Activated CD4-positive, alpha-beta T cell treated with anti-CD3 and anti-CD28 coated beads, Interleukin-10, Interleukin-2, amounts not matched to agents 100 ng/mL and 50 ng/mL, durations not matched to agents 16 hours and 8 hours (primary cell): Measurements from ENCODE around the gene TOM1L2.
"Not testable (repeated sequence)": the region's sequence is repeated elsewhere in the genome, so short reads cannot be mapped to it uniquely, and the experiment has no call there.

Experiments
- DNase-seq: peaks from one replicate; pipeline ENCODE4 v3.0.0-alpha.2; 2020

TOM1L2 gene

DNA sequence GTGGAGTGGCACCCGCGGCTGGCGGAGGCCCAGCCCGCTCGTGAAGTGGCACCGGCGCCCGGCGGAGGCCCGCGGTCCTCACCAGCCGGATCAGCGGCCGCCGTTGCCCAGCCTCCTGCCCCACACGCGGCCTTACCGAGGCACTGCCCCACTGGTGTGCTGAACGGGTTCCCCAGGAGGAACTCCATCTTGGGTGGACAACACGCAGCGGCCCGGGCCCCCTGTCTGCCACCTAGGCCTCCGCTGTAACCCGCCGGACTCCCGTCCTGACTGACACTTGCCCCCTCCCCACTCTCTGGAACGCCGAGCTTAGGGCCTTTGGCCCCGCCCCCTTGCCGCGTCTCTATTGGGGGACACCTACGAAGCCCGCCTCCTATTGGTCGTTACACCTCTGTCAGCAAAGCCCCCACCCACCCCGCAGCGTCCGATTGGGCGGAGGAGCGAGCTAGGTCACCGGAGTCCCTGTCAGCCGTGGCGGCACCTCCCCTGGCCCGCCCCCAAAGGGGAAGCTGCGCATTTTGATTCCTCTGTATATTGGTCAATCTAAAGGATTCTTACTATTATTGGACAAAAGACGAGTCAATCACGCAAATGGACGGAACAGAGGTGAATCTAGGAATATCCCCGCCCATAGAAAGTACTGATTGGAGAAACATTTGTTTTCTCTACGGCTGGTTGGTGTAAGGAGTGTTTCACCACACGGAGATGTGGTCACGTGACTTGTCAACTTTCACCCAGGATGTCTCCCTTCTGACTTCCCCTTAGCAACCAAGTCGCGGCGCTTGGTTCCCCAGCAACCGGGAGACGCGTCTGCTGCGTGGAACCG is at the start of gene TOM1L2, which contains the start of gene DRC3:
Gene TOM1L2, minus strand, starts transcription at position 275 of the 826 bp plus-strand sequence. Its CDS starts 87 bp downstream, at position 188.
Gene DRC3, plus strand, starts transcription at position 737 of the 826 bp plus-strand sequence. CDS start 4,737 bp downstream, outside the sequence.
- peak; percentile 100 for DNase-seq

DNA sequence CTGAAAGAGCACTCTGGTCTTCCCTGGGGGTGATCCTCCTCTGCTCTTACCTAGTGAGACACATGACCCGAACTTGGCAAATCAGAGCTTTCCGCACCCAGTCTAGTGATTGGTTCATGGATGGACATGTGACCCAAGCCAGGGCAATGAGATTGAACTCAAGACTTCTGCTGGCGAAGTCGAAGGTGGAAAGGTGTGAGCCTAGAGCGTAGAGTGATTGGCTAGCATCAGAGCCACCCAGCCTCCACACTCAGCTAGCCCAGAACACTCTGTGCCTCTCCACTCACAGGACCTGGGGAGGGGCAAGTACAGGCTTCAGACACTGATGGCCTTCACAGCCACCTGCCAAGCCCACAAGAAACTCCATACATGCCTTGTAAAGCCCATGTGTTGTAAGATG is 49.2 kb upstream of the TOM1L2 start:
- no peak for DNase-seq

DNA sequence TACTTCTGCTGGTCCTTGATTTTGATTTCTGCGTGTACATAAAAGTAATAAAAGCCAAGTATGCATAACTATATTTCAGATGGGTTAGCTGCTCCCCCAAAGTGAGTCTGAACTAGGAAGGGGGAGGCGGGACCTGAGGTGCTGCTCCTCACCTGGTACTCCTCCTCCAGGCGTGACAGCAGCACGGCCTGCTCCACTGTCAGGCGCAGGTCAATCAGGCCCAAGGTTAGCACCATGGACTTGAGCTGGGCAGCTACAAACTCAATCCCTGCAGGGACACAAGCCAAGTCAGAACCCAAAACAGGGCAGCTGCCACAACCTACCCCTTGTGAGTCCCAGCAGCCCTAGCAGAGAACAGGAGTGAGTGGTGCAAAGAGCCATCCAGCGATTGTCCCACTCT is 48.8 kb upstream of the TOM1L2 start:
- DNase-seq = no peak

DNA sequence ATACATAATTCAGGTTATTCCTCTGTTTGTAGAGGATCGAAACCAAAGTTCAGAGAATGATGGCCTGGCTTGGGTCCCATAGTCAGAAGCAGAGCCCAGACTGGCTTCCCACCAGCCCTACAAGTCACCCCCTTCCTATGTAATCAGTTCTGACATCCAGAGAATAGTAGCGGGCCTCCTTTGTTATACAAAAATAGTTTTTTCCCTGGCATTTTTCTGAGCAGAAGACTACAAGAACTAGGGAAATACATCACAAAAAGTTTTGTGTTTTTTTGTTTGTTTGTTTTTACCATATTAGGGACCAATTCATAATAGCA is 47.6 kb upstream of the TOM1L2 start:
- DNase-seq = no peak

DNA sequence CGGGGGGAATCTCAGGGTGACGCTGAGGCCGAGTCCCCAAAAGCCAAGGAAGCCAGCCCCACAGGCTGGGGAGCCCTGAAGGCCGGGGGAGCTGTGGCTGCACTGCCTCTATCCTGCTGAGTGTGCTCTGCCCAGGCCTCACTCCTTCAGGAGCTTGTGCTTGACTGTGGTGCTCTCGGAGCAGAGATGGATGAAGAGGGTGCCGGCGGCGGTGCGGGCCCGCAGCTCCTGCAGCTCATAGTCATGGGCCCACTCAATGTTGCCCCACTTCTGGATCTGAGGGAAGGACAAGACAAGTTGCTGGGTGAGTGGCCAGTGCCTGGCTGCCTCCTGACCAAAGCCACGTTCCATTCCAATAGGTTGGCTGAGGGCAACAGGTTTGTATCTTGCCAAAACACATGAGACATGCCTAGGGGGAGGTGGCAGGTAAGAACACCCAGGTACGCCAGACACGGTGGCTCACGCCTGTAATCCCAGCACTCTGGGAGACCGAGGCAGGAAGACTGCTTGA is 46.3 kb upstream of the TOM1L2 start:
- DNase-seq = no peak

DNA sequence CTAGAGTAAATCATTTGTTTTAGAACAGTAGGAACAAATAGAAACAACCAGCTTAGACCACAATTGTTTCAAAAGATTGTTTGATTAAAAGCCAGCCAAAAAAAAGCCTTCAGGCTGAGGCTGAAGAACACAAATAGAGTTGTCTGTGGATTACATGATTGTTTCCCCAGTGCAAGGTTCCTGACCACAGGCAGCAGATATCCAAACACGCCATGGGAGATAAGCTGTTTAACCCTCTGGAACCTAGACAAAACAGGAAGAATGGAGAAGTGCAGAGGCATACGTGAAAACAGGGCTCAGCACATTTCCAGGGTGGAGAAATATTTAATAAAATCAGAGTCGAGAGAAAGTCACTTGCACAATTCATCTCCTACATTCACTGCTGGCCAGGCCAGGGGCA is 45.8 kb upstream of the TOM1L2 start:
- no peak for DNase-seq

DNA sequence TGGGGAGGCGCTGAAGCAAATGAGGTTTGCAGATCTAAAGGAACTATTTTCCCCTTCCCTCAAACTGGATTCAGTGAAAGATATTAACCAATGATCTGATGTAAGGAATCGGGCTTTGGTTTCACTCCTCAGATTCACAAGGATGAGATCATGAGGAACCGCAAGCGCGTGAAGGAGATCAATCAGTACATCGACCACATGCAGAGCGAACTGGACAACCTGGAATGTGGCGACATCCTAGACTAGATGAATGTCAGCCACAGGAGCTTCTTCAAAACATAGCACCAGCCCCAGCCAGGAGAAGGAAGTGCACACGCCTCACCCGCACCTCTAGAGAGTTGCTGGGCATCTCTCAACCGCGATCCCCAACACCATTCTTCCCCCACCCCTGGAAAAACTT is 44.2 kb upstream of the TOM1L2 start:
- DNase-seq = no peak

DNA sequence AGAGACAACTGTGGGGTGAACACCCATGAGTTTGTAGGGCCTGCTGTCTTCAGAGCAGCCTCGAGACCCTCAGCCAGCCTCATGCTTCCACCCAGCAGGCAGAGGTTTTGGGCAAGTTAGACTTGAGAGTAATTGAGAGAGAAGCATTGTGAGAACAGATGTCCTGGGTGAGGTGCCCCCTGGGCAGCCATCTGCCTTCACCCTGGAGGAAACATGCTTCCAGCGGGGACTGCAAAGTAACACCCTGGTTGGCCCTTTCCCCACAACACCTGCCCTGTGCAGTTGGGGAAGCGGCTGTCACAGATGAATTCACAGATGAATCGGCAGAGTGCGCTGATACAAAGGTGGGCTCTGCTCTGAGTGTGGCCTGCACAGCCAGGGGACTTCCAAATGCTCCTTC is 43.4 kb upstream of the TOM1L2 start:
- DNase-seq = no peak

DNA sequence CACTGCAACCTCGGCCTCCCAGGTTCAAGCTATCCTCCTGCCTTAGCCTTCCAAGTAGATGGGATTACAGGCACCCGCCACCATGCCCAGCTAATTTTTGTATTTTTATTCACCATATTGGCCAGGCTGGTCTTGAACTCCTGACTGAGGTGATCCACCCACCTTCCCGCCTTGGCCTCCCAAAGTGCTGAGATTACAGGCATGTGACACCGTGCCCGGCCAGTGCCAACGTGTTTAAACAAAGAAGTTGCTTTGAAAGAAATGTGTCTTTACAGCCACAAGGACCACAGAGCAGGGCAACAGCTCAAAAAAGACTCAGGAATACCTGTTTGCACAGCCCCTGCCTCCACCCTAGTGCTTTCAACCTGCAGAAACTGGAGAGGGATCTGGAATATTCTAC is 41.8 kb upstream of the TOM1L2 start:
- no peak for DNase-seq

DNA sequence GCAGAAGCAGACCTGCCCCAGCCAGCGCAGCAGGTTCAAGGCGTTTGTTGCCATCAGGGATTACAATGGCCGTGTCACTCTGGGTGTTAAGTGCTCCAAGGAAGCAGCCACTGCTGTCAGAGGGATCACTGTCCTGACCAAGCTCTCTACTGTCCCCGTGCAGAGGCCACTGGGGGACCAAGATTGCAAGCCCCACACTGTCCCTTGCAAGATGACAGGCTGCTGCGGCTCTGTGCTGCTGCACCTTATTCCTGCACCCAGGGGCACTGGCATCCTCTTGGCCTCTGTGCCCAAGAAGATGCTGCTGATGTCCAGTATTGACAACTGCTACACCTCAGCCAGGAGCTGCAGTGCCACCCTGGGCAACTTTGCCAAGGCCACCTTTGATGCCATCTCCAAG is 39.1 kb upstream of the TOM1L2 start:
- no peak for DNase-seq

DNA sequence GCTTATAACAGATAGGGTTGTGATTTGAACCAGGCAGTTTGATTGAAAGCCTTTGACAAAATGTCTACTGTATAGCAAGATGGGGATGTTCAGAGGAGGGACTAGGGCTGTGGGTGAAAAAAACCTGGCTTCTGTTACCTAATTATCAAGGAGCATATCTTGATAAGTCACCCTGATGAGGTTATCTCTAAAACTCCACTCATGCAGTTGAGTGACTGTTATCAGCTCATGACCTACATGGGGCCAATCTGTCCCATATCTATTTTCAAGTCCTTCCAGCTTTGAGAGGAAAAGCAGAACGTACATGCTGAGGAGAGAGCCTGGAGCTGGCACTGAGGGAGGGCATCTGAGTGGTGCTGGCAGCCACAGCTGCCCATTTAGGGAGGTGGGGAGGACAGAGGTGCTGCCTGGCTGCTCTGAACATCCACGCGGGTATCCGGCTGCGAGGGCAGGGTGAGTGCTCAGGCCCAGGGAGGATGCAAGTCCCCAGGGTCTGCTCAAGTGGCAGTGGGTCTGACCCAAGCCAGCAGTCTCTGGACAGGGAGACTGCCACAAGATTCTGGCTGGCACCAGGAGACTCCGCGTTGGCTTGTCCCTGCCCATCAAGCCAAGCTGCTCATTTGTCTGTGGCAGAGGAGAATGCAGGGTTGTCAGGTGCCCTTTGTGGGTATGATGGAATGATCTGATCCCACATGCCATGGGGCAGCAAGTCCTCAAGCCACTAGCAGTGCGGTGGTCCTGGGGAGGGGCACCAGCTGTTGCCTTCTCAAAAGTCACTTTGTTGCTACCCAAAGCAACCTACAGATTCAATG is 37.6 kb upstream of the TOM1L2 start:
- DNase-seq = no peak

DNA sequence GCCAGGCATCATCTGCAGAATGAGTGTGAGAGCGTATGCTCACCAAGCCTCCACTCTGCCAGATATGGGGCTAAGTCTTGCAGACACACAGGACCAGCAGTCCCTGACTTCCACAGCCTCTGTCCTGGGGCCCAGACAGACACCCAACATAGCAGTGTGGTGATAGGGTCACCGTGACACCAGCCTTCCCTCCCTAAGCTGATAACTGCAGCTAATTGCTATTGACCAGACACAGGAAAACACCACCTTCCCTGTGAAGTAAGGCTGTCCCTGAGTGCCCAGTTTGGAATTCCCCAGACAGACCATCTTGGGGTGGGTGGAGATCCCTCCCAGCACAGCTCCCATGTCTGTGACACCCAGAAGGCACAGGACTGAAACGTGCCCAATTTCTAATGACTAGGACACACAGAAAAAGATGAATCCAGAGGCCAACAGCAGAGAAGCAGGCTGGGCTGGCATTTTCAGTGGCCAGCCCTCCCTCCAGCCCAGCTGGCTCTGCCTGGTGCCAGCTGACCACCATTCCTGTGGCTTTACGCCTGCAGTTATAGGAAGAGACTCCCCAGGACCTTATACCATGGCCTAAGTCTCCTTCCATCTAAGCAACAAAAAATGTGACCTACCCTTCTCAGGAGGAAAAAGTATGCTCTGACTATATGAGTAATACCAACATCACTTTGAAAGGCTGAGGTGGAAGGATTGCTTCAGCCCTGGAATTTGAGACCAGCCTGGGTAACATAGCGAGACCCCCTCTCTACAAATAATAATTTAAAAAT is 36.5 kb upstream of the TOM1L2 start:
- DNase-seq = no peak

DNA sequence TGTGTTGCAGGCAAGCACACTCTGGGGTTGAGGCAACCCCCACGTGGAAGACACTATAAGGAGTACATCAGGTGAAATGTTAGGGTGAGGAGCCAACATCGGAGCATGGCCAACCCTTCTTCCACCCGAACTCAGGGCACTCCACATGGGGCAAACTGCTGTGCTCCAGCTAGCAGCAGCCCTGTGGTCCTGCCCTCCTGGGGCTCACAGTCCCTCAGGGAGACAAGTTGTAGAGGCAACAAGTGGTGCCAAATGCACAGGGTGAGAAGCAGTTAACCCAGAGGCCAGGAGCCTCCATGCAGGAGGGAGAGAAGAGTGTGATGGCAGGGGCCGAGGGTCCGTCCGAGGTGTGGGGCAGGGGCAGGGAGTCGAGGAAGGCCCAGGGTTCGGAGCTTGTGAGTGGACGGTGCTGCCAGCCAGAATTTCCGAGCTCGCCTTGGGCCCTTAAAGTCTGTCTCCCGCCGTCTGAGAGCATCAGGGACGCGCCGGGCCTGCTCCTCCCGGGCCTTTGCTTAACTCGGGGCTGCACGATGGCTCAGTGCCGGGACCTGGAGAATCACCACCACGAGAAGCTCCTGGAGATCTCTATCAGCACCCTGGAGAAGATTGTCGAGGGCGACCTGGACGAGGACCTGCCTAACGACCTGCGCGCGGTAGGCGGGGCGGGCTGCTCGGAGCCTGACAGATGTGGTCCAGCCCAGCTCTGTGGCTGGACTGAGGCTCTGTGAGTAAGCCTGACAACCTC is 34.5 kb upstream of the TOM1L2 start:
- DNase-seq = no peak

DNA sequence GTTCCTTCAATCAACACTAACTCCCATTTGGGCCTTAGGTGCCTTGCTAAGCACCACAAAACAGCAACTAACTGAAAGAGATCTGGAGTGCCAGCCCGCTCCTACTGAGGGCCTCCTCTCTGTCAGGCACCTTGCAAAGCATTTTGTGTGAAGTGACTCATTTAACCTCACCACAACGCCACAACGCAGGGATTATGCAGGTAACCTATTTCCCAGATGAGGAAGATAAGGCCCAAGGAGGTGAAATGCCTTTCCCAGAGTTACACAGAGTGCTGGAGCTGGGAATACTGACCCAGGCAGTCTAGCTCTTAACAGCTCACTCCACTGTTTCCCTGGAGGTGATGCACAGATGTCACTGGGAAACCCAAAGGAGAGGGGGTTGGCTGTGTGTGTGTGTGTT is 33.3 kb upstream of the TOM1L2 start:
- DNase-seq = peak; percentile 26

DNA sequence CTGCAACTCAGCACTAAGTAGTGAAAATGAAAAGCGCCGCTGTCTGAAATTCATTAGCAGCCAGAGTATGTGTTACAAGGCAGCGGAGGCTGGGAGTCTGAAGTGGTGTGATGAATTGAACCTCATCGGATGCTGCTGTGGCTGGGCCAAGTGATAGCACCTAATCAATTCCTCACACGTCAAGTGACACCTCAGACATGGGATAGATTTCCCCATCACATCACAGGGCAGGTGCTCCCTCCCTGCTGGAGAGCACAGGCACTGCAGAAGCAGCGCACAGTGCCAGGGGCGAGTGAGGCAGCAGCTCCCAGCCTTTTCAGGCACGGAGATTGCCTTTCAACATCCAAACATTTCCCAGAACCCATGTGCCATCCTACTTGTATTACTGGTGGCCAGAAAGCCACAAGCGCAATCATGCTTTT is 32.7 kb upstream of the TOM1L2 start:
- DNase-seq = no peak

DNA sequence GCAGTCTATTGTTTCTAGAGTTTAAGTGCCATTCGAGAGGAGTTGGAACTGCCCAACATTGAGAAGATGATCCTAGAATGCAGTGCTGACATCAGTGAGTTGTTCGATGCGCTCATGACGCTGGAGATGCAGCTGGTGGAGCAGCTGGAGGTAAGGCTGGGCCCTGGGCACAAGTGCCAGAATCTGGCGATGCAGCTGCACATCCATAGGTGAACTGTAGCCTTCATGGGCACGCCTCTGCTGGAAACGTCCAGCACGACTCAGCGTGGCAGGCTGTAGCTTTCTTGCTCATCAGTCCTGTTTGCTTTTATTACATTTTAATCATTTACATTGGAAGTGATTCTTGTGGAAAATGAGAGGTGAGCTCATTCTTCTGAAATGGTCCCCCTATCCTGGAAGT is 32.1 kb upstream of the TOM1L2 start:
- DNase-seq = no peak

DNA sequence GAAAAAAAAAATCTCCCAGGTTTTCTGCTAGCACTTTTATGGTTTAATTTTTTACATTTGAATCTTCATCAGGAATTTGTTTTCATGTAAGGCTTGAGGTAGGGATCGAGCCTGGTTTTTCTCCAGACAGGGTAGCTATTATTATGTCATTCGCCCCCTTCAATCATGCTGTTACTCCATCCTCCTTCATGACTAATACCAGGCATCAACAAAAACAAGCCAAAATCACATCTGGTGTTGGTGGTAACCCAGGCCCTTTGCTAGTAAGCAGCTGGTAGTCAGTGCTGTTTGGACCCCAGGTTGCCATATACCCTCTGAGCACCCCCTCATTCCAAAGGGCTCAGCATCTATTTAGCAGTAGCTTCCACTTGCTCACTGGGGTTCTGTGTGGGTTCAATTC is 30.0 kb upstream of the TOM1L2 start:
- DNase-seq = no peak

DNA sequence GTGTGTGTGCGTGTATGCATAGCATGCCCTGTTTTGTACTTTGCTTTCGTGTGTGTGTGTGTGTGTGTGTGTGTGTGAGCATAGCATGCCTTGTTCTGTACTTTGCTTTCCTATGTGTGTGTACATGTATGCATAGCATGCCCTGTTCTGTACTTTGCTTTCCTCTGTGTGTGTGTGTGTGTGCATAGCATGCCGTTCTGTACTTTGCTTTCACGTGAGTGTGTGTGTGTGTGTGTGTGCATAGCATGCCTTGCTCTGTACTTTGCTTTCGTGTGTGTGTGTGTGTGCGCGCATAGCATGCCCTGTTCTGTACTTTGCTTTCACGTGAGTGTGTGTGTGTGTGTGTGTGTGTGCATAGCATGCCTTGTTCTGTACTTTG is 27.8 kb upstream of the TOM1L2 start:
- DNase-seq = no peak

DNA sequence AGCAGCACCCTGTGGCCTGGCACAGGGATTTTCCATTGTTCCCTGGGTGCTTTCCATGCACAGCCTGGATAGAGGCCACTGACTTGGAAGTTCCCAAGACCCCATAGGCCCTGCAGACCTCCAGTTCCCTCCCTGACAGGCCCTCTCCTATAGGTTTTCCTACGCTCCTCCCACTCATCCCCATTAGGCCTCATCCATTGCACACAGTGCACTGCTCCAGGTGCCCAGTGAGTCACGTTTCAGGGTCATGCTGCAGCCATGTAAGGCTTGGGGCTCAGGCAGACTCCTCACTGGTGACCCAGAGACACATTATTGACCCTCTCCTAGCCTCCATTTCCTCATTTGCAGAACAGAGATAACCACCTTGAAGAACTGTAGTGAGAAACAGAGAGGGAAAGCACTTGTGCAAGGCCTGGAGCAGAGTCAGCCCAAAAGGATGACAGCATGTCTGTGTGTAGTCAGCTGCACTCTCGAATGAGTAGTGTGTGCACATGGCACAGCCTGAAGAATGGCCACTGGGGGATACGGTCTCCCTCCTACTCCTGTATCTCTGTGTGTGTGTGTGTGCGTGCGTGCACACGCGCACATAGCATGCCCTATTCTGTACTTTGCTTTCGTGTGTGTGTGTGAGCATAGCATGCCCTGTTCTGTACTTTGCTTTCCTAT is 27.3 kb upstream of the TOM1L2 start:
- no peak for DNase-seq

DNA sequence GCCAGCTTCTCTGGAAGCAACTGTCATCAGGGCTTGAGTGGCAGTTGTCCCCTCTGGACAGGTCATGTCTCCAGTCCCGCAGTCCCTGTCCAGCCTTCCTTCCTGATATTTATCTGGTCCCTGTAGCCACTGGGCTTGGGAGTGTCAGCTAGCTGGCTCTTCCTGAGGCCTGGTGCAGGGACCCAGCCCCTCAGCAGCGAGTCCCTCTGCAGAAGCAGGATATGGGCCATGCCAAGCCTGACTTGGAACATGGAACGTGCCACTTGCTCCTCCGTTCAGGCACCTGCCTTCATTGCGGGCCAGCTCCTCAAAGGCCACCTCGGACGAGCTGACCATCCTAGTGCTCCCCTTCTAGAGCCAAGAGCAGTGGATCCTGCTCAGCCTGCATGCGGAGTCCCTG is 26.7 kb upstream of the TOM1L2 start:
- no peak for DNase-seq

DNA sequence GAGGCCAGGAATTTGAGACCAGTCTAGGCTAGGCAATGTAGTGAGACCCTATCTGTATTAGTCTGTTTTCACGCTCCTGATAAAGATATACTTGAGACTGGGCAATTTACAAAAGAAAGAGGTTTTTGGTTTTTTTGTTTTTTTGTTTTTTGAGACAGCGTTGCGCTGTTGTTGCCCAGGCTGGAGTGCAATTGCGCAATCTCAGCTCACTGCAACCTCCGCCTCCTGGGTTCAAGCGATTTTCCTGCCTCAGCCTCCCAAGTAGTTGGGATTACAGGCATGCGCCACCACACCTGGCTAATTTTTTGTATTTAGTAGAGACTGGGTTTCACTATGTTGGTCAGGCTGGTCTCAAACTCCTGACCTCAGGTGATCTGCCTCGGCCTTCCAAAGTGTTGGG is 23.7 kb upstream of the TOM1L2 start:
- DNase-seq = not testable (repeated sequence)
